Measurements from ENCODE around the gene CADPS. TPM values are rescaled to one million over a fixed set of nuclear protein-coding genes. Genes with fewer than 3 reads are reported as not detected.

CADPS gene
- total RNA-seq, 1 experiment from 2014 or later = 7.0 TPM

- no peak for DNase-seq (ENCODE audit: low spot score)
- Mint-ChIP-seq H3K27me3 (ENCODE audit: low read depth) (peaks cover 22% of the 10 kb centered on the region), H3K27ac (no peak overlapping the region), H3K36me3 (no peaks in the 10 kb centered on the region), H3K9me3 (peaks cover 6% of the 10 kb centered on the region), H3K4me1 (0 out of 2 replicates have a peak, but pooled peaks cover under 1% of the 10 kb centered on the region), H3K4me3 (no peak overlapping the region)
- TF ChIP-seq ELF4 (CRISPR knock-in tag; IDR thresholded peaks at IDR 0.05; ENCODE audit: low read depth) = no peak
- TF ChIP-seq ARID4B (CRISPR knock-in tag; IDR thresholded peaks at IDR 0.05; ENCODE audit: borderline replicate concordance) = no peak
- TF ChIP-seq SMAD4 (CRISPR knock-in tag; IDR thresholded peaks at IDR 0.05) = no peak
- no peak for TF ChIP-seq ZNF138 (CRISPR knock-in tag; conservative IDR thresholded peaks at IDR 0.05)
- no peak for TF ChIP-seq EMX1 (CRISPR knock-in tag; IDR thresholded peaks at IDR 0.05)
- TF ChIP-seq PRDM15 (CRISPR knock-in tag; IDR thresholded peaks at IDR 0.05) = no peak
- no peak for TF ChIP-seq TEAD1 (CRISPR knock-in tag; IDR thresholded peaks at IDR 0.05)
- no peak for TF ChIP-seq ZNF425 (CRISPR knock-in tag; conservative IDR thresholded peaks at IDR 0.05)
- TF ChIP-seq ATF3 (CRISPR knock-in tag; conservative IDR thresholded peaks at IDR 0.05) = no peak
- TF ChIP-seq HMGA2 (CRISPR knock-in tag; IDR thresholded peaks at IDR 0.05) = no peak
- no peak for TF ChIP-seq ZMAT4 (CRISPR knock-in tag; IDR thresholded peaks at IDR 0.05)
- no peak for TF ChIP-seq IRF1 (CRISPR knock-in tag; IDR thresholded peaks at IDR 0.05)
- TF ChIP-seq OVOL2 (CRISPR knock-in tag; IDR thresholded peaks at IDR 0.05; ENCODE audit: borderline replicate concordance) = no peak
- TF ChIP-seq FOXP1 (CRISPR knock-in tag; IDR thresholded peaks at IDR 0.05; ENCODE audit: borderline replicate concordance) = no peak
- no peak for TF ChIP-seq KAT7 (CRISPR knock-in tag; IDR thresholded peaks at IDR 0.05; ENCODE audit: borderline replicate concordance)
- no peak for TF ChIP-seq AR (CRISPR knock-in tag; IDR thresholded peaks at IDR 0.05)
- no peak for TF ChIP-seq FOXJ3 (CRISPR knock-in tag; IDR thresholded peaks at IDR 0.05; ENCODE audit: borderline replicate concordance)
- TF ChIP-seq GABPB1 (CRISPR knock-in tag; IDR thresholded peaks at IDR 0.05) = no peak
- no peak for TF ChIP-seq ZNF532 (CRISPR knock-in tag; IDR thresholded peaks at IDR 0.05; ENCODE audit: borderline replicate concordance)
- ChIA-PET POLR2A (no interaction called here), CTCF (interaction anchor here (1.0 to 1.4 kb wide), 3 partner anchors 8 to 27 kb away, joined by 3 to 4 read pairs (median 4); no protein-coding TSS in a partner anchor)
- ATAC-seq = no peak
Observed at GRCh38 chr3:62359531-62359930, 515.7 kb downstream of the CADPS start.
